GM11168 (cell line): ENCODE results near the gene ESRRB.

ENCODE experiments used
- in situ Hi-C: fragments of 300-500 bp; cut with MboI; formaldehyde crosslinking; loops from one replicate; pipeline ENCODE4 v1.12.0; 2022; ENCODE audit warnings: low sequenced_read_pairs; ENCODE audit not compliant: unreplicated experiment

Gene ESRRB

DNA sequence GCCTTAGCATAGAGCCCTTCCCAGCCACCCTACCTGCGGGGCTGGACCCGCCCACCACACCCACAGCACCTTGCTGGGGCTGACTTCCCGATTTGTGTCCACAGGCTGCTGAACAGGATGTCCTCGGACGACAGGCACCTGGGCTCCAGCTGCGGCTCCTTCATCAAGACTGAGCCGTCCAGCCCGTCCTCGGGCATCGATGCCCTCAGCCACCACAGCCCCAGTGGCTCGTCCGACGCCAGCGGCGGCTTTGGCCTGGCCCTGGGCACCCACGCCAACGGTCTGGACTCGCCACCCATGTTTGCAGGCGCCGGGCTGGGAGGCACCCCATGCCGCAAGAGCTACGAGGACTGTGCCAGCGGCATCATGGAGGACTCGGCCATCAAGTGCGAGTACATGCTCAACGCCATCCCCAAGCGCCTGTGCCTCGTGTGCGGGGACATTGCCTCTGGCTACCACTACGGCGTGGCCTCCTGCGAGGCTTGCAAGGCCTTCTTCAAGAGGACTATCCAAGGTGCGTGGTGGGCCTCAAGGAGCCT, 63.4 kb downstream of the ESRRB start:
- in situ Hi-C loops = no loop called here

DNA sequence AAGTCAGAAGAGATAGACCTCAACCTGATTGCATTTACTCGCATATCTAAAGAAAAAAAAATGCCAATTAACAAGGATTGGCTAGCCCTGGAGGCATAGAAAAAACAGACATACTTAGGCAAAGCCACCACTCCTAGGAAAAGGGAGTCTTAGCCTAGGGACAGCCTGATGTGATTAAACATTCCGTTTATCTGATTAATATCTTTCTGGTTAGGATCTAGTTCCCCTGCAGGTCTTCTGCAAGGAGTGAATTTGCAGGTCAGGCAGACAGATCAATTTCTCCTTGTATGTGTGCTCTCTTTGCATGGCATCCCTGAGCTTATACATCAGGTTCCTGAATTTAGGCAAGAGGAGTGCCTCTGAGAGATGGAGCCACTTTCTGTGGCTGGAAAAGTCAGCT, 70.5 kb downstream of the ESRRB start:
- in situ Hi-C loops = no loop called here

DNA sequence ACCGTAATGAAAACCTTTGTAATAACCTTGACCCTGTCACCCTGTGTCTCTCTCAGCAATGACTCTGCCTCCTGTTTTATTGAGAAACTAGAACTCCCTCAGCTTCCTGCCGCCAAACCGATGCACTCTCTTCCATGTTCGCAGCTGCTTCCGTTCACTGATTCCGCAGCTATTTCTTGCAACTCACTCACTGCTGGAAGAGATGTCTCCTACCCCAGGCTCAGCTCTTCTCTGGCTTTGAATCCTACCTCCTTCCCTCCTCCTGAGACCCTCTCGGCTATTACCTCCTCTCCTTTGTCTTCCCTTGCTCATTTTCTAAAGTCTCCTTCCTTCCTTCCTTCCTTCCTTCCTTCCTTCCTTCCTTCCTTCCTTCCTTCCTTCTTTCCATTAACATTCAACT, 71.0 kb downstream of the ESRRB start:
- in situ Hi-C loops = no loop called here

DNA sequence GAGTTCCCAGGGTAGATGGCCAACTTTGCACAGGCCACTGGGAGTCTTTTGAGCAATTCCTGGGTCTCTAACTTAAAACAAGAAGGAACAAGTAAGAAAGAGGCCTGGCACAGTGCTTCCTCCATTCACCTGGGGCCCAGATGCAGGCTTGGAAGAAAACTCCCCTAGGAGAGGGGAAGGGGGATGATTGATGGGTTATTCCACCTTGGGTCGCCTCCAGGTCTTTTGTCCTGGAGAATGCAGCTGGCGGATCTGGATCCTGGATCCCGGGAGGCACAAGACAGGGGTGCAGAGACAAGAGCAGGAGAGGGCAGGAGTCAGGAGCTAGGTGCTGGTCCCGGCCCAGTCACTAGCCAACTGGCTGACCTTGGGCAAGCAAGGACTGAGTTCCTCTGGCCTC, 74.5 kb downstream of the ESRRB start:
- in situ Hi-C loops = no loop called here

DNA sequence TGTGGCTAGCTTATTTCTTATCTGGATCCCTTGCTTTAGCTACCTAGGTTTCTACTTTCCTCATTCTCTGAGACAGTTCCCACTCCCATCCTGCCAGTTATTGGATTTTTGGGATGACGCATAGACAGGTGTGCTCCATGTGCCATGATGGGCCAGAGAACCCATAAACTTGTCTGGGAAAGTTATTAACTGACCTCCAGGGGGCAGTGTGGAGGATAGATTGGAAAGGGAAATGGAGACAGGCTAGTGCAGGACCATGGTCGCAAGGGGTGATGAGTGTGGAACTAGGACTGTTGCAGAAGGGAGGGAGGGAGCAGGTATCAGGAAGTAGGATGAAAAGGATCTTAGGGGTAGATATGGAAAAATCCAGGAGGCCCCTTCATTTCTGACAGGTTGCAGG, 80.3 kb downstream of the ESRRB start:
- in situ Hi-C loops = no loop called here

DNA sequence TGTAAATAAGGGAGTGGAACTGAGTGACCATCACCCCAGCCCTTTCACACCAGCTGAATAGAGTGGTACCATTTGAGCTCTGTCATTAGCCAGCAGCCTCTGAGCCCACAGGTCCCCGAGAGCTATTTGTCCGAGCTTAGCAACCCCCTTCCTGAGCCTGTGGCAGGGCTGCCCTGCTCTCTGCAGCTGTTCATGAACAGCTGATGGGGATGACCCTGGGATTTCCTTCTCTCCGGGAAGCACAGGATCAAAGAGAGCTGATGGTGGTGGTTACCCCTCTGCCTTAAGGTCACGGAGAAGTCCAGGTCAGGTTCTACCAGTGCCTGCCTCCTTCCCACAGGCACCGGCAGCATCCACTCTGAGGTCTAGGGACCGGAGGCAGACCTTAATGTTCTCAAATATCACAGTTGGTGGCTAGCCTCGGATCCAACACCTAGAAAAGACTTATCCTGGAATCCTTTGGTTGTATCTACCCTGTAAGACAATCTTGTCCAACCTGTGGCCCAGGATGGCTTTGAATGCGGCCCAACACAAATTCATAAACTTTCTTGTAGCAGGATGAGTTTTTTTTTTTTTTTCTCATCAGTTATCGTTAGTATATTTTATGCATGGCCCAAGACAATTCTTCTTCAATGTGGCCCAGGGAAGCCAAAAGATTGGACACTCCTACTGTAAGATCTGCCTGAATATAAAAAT, 81.1 kb downstream of the ESRRB start:
- in situ Hi-C loops = no loop called here

DNA sequence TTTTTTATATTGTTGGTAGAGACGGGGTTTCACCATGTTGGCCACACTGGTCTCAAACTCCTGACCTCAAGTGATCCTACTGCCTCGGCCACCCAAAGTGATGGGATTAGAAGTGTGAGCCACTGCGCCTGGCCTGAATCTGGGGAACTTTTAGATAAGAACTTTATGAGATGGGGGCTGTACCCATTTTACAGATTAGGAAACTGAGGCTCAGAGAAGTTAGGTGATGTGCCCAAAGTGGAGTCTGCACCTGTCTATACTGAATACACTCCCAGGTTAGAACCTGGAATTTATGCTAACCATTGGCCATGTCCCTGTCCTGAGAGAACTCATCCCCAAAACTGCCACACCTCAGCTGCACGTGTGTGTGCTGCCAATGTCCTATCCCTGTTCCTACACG, 81.9 kb downstream of the ESRRB start:
- in situ Hi-C loops = no loop called here

DNA sequence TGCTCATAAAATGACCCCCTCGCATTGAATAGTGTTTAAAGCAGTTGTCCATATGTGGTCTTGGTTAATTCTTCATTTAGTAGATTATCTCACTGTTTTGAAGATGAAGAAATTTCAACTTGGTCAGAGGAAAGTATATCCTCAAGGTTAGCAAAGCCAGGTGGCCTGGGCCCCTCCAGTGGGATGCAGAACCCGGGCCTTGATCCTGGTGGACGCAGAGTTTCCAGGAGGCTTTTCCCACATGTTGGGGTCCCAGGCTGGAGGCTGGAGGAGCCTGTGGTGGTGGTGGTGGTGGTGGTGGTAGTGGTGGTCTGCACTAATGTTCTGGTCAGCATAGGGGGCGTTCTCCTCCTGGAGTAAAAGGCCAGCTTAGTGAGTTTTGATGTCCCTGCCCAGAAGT, 85.9 kb downstream of the ESRRB start:
- in situ Hi-C loops = no loop called here

DNA sequence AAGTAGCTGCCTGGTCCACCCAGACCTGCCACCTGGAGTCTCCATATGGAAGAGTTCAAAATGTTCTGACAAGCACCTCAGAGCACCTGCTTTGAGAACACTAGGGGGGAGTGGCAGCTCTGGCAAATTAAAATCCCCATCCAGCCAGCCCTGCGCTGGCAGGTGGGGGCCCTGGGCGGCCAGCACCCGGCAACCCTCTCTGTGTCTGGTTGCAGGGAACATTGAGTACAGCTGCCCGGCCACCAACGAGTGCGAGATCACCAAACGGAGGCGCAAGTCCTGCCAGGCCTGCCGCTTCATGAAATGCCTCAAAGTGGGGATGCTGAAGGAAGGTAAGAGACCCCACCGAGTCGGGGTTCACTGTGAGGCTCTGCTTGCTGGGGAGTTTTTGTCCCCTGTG, 86.4 kb downstream of the ESRRB start:
- in situ Hi-C loops = no loop called here

DNA sequence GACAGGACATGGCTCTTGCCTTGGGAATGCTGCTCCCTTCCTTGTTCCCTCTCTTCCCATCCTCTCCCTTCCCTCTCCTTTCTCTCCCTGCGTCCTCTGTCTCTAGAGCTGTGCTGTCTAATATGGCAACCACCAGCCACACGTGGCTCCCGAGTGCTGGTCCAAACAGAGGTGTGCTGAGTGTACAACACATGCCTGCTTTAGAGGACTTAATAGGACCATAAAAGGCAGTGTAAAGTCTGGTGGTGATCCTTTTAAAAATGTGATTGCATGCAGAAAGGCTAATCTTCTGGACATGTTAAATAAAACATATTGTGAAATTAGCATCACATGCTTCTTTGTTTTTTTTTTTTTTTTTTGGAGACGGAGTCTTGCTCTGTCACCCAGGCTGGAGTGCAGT, 87.2 kb downstream of the ESRRB start:
- in situ Hi-C loops = no loop called here

DNA sequence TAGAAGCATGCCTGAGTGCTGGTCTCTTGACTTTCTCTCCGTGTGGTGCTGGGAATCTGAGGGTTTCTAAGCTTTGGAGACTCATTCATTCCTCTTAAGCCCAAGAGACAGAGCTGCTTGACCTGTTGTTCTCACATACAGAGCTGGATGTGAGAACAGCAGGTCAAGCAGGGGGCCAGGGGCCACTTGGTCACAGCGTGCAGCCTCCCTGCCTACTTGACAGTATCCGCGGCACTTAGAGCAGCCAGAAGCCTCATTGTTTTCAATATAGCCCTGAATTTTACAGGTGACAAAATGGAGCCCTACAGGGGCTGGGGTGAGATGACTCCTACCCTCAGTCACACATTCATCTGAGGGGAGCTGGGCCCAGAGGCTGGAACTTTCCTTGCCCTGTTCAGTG, 88.9 kb downstream of the ESRRB start:
- in situ Hi-C loops = no loop called here

DNA sequence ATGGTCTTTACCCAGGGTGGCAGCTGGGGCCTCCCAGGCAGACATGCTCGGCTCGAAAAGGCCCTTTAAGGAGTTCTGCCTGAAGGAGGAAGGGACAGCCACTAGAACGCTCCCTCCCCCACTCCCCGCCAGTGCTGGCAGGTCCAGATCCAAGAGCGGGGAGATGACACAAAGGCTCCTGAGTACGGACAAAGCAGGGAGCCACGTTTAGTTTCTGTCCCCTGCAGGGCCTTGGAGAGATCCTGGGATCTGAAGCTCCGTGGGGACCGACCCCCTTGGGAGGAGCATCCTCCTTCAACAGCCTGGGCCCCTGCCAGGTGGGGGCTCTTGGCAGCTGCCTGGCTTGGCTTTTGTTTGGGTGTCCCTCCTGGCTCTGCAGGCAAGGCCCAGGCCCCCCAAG, 89.7 kb downstream of the ESRRB start:
- in situ Hi-C loops = no loop called here

DNA sequence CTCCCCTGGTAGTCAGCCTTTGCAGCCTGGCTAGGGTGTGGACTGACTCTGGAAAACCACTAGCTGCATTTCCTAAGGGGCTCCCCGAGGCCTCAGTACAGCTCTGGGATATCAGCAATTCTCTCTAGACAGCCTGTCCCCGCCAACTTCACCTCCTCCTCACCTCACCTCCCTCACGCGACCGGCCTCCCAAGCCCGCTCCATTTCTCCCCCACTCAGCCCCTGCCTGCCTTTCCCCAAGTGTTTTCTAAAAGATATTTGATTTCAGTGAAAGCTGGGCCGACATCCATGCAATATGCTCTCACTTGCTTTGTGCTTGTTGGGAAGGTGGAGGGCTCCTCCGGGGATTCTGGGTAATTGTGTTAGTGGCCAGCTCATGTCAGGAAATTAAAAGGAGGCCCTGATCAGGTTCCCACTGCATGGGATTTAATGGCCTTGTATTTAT, 91.8 kb downstream of the ESRRB start:
- in situ Hi-C loops = no loop called here

DNA sequence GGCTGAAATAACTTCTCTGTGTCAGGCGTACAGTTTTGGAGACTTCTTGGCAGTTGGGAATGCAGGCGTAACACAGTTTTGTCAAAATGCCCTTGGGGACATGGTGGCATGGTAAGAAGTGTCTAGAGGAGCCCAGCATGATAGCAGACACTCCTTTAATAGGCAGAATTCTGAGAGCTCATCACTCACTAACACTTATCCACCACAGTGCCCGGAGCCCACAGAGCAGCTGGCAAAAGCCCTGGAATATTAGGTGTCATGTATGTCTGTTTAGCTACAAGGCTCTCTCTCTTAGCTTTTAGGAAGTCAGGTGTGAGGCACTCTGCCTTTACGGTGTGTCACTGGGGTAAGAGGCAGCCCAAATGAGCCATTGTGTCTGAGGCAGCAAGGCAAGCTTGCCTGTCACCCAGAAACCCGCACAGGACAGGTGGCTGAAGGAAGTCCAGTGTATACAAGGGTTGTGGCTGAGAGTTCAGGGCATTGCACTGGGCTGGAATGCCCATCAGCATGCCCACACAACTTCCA, 96.3 kb downstream of the ESRRB start:
- in situ Hi-C loops = no loop called here

DNA sequence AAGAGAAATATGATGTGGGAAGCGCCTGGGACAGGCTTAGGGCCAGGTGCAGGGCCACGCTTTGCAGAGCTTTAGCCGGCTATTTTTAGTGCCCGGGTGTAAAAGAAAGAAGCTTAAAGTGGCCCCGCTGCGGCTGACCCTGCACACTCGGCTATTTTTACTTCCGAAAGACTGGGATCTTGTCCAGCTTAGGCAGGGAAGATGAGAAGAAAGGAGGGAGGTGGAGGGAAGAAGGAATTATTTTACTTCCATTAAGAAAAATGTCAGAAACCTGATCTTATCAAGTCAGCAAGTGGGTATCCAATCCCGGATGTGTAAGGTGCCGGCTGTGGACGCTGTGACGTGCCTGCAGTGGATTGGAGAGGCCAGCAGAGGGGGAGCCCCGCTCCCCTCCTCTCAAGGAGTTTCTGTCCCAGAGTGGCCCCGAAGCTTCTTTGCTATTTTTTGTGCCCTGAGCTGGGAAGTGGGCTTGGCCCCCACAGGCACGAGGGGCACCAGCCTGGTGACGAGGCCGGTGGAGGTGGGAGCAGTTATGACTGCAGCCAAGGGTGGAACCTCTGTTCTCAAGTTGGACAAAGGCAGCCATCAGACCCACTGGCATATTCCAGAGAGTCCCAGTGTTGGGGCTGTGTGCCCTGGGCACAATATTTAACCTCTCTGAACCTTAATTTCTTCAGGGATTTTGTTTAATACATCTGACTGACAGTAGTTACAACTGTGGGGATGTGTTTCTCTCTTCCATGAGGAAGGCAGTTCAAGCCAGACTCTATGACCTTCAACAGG, 97.7 kb downstream of the ESRRB start:
- in situ Hi-C loops = no loop called here

DNA sequence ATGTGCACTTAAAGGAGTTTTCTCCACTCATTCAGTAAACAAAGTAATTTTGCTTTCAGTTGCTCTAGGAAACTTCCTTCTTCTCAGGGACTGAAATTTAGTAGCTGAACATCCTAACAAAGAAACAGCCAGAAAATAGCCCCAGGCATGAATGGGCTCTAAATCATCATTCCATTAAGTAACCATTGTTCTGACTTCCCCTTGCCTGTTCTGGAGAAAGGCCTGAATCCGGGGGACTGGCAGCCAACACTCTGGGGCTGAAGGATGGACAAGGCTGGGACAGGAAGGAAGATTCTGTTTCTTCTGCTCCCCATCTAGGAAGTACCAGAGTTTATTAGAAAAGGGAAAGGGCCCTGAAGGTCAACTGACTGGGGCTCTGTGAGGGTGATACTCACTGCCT, 104.5 kb downstream of the ESRRB start:
- in situ Hi-C loops = no loop called here

DNA sequence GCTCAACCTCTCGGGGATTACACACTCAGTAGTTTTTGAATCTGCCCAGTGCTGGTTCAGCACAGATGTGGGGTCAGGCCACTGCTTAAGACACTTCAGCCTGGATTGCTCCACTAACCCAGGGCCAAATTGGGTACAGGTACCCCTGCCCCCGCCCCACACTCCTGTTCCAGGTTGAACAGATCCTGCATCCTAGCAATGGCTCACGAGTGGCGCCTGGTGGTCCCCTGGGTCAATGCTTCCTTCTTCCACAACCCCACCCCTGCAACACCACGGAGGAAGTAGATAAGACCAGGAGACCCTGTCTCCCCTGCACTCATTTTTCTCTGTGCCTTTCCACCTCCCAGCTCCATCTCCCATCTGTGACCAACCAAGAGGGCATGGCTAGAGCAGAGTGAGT, 108.4 kb downstream of the ESRRB start:
- in situ Hi-C loops = no loop called here

DNA sequence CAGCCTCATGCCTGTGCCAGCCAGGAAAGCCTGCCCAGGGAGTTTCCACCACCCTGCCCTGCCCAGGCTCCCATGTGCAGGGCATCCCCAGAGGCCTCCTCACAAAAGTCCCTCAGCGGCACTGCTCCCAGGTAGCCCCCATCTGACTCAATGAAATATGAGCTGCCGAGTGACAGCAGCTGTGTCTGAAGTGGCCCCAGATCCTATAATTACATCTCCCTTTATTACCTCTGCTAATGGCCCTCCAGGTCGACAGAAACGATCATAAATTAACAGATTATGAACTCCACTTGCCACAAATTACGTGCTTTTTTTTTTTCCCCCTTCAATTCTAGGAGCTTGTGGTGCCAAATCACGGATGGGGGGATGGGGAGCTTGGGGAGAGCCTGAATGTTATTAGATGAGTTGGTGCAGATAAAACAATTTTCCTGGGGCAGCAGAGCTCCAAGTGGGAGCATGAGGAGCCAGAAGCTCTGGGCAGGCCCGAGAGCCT, 110.4 kb downstream of the ESRRB start:
- in situ Hi-C loops = no loop called here

DNA sequence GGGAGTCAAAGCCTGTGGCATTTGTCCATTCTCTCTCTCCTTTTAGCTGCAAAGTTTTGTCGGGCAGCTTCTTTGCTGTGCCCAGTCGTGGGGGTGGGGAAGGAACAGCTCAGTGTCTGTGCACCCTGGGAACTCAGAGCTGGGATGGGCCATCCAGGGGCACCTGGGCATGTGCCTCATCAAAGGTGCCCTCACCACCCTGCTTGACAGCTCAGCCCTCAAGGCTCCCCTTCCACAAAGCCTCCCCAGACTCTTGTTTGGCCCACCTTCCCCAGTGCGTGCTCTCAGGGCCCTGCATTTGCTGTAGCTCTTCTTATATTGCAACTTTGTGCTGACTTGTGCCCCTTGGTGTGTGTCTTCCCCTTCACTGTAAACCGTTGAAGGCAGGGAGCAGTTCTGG, 112.6 kb downstream of the ESRRB start:
- in situ Hi-C loops = no loop called here

DNA sequence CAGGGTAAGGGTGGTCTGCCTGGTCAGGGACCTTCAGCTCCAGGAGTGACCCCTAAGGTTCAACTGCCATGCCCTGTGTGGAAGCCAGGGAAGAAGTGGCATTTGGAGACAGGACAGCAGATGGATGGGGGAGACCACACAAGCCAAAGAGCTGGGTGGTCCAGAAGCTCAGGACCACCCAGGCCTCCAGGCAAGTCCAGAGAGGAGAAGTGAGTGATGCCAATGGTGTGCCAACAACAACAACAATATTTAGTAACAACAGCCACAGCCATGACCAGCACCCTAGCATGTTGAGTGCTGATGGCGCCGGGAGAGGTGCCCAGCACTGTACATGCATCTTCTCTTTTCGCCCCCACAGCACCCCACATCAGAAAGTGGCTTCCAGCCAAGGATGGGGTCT, 113.7 kb downstream of the ESRRB start:
- in situ Hi-C loops = no loop called here

DNA sequence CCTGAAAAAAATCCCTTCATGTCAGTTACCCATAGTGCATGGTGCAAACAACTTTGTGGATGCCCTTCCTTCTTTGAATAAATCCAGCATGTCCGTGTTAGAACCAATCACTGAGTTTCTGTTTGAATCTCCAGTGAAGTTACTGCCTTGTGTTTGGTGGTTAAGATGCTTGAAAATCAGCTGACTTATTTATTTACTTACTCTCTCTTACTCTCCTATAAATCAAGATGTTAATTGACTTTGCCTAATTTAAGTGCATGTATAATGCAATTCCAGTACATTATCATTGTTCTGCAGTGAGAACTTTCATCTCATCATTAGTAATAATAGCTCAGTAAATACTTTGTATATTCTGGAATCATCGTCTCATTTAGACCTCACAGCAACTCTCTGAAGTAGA, 114.2 kb downstream of the ESRRB start:
- in situ Hi-C loops = no loop called here
